IMR-90 (cell line): ENCODE measurements around the gene DMD. TPM values are rescaled to one million over a fixed set of nuclear protein-coding genes. Genes with fewer than 3 reads are reported as not detected.

ENCODE experiments used
- ATAC-seq: fragments of 200-7000 bp; cut with Tn5 transposase; 2 replicates; pipeline ENCODE4 v1.9.1; 2020; ENCODE audit warnings: low read depth, mild to moderate bottlenecking, moderate library complexity
- BruUV-seq: library from RNA; stranded (reverse); fragments of 400-500 nt; replicated peaks from 2 replicates; lab custom pipeline; 2021; lab: Mats Ljungman, UMichigan
- CTCF ChIA-PET: fragments of 300-600 bp; formaldehyde crosslinking; extraction: SDS; loops from one replicate; lab custom pipeline; 2021; ENCODE audit warnings: antibody characterized with exemption; lab: Yijun Ruan, JAX
- POLR2A ChIA-PET: fragments of 300-600 bp; sonication (Branson Sonifier 250); formaldehyde crosslinking; loops from one replicate; lab custom pipeline; 2022; ENCODE audit warnings: antibody characterized with exemption; ENCODE audit not compliant: unreplicated experiment; lab: Charles Lee
- DNase-seq: peaks from one replicate; pipeline ENCODE4 v3.0.0; 2013
- H2AFZ ChIP-seq: replicated peaks from 2 replicates; pipeline ENCODE3; 2013; ENCODE audit warnings: low read length, mild to moderate bottlenecking; ENCODE audit not compliant: poor library complexity
- H2AK5ac ChIP-seq: 2 replicates; pipeline ENCODE4 v1.6.1; 2013; ENCODE audit warnings: low read depth, low read length, inconsistent platforms
- H2AK9ac ChIP-seq: replicated peaks from 2 replicates; pipeline ENCODE3; 2013; ENCODE audit warnings: mild to moderate bottlenecking, low read depth, low read length, moderate library complexity; ENCODE audit not compliant: poor library complexity
- H2BK120ac ChIP-seq: 2 replicates; pipeline ENCODE4 v1.6.1; 2013; ENCODE audit warnings: low read depth, low read length, inconsistent platforms
- H2BK15ac ChIP-seq: 3 replicates; pipeline ENCODE4 v1.6.1; 2013; ENCODE audit warnings: low read depth, low read length, inconsistent platforms
- H2BK20ac ChIP-seq: 2 replicates; pipeline ENCODE4 v1.6.1; 2013; ENCODE audit warnings: low read depth, mild to moderate bottlenecking, inconsistent platforms, low read length, moderate library complexity
- H2BK5ac ChIP-seq: 2 replicates; pipeline ENCODE4 v1.6.1; 2013; ENCODE audit warnings: mild to moderate bottlenecking, low read depth, low read length, inconsistent platforms; ENCODE audit not compliant: poor library complexity, severe bottlenecking
- H3K14ac ChIP-seq: replicated peaks from 2 replicates; pipeline ENCODE4 v1.6.1; 2013; ENCODE audit warnings: low read depth, low read length, inconsistent platforms
- H3K18ac ChIP-seq: 2 replicates; pipeline ENCODE4 v1.6.1; 2013; ENCODE audit warnings: low read depth, low read length, control low read depth
- H3K23ac ChIP-seq: 2 replicates; pipeline ENCODE4 v1.6.1; 2013; ENCODE audit warnings: low read depth, low read length, inconsistent platforms
- H3K27ac ChIP-seq: 2 replicates; pipeline ENCODE4 v1.5.1; 2013; ENCODE audit warnings: mild to moderate bottlenecking, control low read depth, low read length; ENCODE audit not compliant: insufficient read depth
- H3K27me3 ChIP-seq: 2 replicates; pipeline ENCODE4 v1.6.1; 2013; ENCODE audit warnings: low read length; ENCODE audit not compliant: control insufficient read depth, insufficient read depth
- H3K36me3 ChIP-seq: 2 replicates; pipeline ENCODE4 v1.6.1; 2013; ENCODE audit warnings: low read length, mixed read lengths; ENCODE audit not compliant: control insufficient read depth, insufficient read depth
- H3K4ac ChIP-seq: 2 replicates; pipeline ENCODE4 v1.6.1; 2013; ENCODE audit warnings: low read depth, low read length, inconsistent platforms
- H3K4me1 ChIP-seq: 2 replicates; pipeline ENCODE4 v1.6.1; 2013; ENCODE audit warnings: low read length, mixed read lengths; ENCODE audit not compliant: control insufficient read depth, insufficient read depth
- H3K4me2 ChIP-seq: 2 replicates; pipeline ENCODE4 v1.6.1; 2013; ENCODE audit warnings: low read depth, mild to moderate bottlenecking, control low read depth, low read length, moderate library complexity
- H3K4me3 ChIP-seq: 2 replicates; pipeline ENCODE4 v1.5.1; 2013; ENCODE audit warnings: low read depth, mild to moderate bottlenecking, control low read depth, low read length, moderate library complexity; ENCODE audit not compliant: insufficient read depth
- H3K56ac ChIP-seq: 2 replicates; pipeline ENCODE4 v1.6.1; 2013; ENCODE audit warnings: low read length, inconsistent platforms; ENCODE audit not compliant: insufficient read depth; ENCODE audit errors: extremely low read depth
- H3K79me1 ChIP-seq, 2 experiments: 2 replicates each; pipeline ENCODE4 v1.6.1; 2013; ENCODE audit warnings: low read length in 2 of 2, inconsistent platforms in 1 of 2, low read depth in 1 of 2
- H3K9ac ChIP-seq: 2 replicates; pipeline ENCODE4 v1.6.1; 2013; ENCODE audit warnings: low read depth, low read length, control low read depth
- H3K9me1 ChIP-seq: 2 replicates; pipeline ENCODE4 v1.6.1; 2013; ENCODE audit warnings: low read length, inconsistent platforms; ENCODE audit not compliant: insufficient read depth
- H3K9me3 ChIP-seq: 2 replicates; pipeline ENCODE4 v1.6.1; 2013; ENCODE audit warnings: low read length; ENCODE audit not compliant: control insufficient read depth, insufficient read depth
- H4K20me1 ChIP-seq: 2 replicates; pipeline ENCODE4 v1.6.1; 2013; ENCODE audit warnings: low read length, inconsistent platforms; ENCODE audit not compliant: insufficient read depth
- H4K5ac ChIP-seq: 2 replicates; pipeline ENCODE4 v1.6.1; 2013; ENCODE audit warnings: mild to moderate bottlenecking, low read depth, low read length, control low read depth
- H4K8ac ChIP-seq, 2 experiments: 2 replicates each; pipeline ENCODE4 v1.6.1; 2013; ENCODE audit warnings: low read depth in 2 of 2, low read length in 2 of 2, control low read depth in 1 of 2, inconsistent platforms in 1 of 2
- H4K91ac ChIP-seq: 2 replicates; pipeline ENCODE4 v1.6.1; 2013; ENCODE audit warnings: low read depth, low read length, inconsistent platforms; ENCODE audit not compliant: insufficient read depth
- NFE2L2 ChIP-seq: fragments of 150-350 bp; IDR thresholded peaks from 2 replicates; pipeline ENCODE4 v1.6.1; 2016; ENCODE audit warnings: low read depth, mild to moderate bottlenecking, low read length
- RCOR1 ChIP-seq: IDR thresholded peaks from 2 replicates; pipeline ENCODE4 v1.6.1; 2012; ENCODE audit warnings: mild to moderate bottlenecking, low read length, improper control_type of control experiment; ENCODE audit not compliant: insufficient replicate concordance
- WGBS, 2 experiments: methylation state at CpG; one replicate each; pipeline versions ENCODE4 v1.1.5 to v1.1.7; 2013; ENCODE audit warnings: missing lambda C conversion rate in 2 of 2; ENCODE audit not compliant: insufficient read length in 1 of 2; ENCODE audit errors: extremely low coverage in 2 of 2; 5-methylcytosine and 5-hydroxymethylcytosine counted together
- dilution Hi-C: fragments of 300-500 bp; cut with HindIII; formaldehyde crosslinking; loops from one replicate; pipeline ENCODE4 v1.14.3; 2018; ENCODE audit warnings: low sequenced_read_pairs; ENCODE audit not compliant: unreplicated experiment
- in situ Hi-C: fragments of 300-500 bp; cut with MboI; formaldehyde crosslinking; loops from 3 replicates; pipeline ENCODE4 v1.14.3; 2019; ENCODE audit warnings: low sequenced_read_pairs, inconsistent platforms, mixed read lengths
- intact Hi-C: fragments of 100-400 bp; cut with micrococcal nuclease; formaldehyde crosslinking; loops from 2 replicates; pipeline ENCODE4 v1.10.0; 2022
- polyA plus RNA-seq, 3 experiments: library from polyadenylated mRNA; depleted of rRNA; stranded (reverse); fragments of >200 nt; gene quantifications; 2 replicates each; pipeline ENCODE4 v1.2.3, GENCODE V29; 2012; ENCODE audit warnings: low replicate concordance in 1 of 3
- total RNA-seq: library from RNA; depleted of rRNA; stranded (reverse); fragments of >200 nt; gene quantifications from 2 replicates; pipeline ENCODE4 v1.2.3, GENCODE V29; 2012
- TF ChIP-seq, protein P1 (sequence below): fragments of 150-350 bp; IDR thresholded peaks from 2 replicates; pipeline ENCODE4 v1.6.1; 2017; ENCODE audit warnings: mild to moderate bottlenecking, antibody characterized with exemption, low read length, low read depth

Gene DMD
- total and polyA plus RNA-seq, 2 of the 4 experiments (the other 2 are of a cell fraction): 6.6 to 11.8 TPM

DNA sequence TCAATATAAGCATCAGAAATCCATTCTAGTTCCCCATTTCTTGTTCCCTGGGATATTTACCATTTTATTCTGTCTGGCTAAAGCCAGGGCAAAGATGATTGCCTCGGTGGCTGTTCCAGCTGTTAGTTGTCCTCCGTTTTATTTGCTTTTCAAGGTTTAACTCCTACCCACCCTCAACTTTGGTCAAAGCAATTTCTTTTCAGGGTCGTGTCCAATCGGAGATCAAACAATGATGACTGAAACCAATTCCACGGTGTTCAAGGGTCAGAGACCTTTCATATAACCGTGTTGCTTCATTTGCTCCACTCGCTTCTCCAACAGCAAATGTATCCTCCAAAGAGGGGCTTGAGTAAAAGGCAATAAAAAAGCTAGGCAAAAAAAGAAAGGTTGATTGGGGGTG lies 1946.0 kb downstream of the DMD start:
- TF ChIP-seq NFE2L2: no peak
- TF ChIP-seq, protein P1, sequence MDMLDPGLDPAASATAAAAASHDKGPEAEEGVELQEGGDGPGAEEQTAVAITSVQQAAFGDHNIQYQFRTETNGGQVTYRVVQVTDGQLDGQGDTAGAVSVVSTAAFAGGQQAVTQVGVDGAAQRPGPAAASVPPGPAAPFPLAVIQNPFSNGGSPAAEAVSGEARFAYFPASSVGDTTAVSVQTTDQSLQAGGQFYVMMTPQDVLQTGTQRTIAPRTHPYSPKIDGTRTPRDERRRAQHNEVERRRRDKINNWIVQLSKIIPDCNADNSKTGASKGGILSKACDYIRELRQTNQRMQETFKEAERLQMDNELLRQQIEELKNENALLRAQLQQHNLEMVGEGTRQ: no peak
- TF ChIP-seq RCOR1: no peak

More for the DNA sequence above, 1946.0 kb downstream of the DMD start:
- ChIA-PET POLR2A (no interaction called here), CTCF (interaction anchor here (0.8 to 1.3 kb wide), 2 partner anchors 227 to 243 kb away, joined by 3 read pairs; no protein-coding TSS in a partner anchor)
- no peak overlapping the region for H2AK5ac ChIP-seq
- H3K27ac ChIP-seq: no peak overlapping the region
- H3K9me3 ChIP-seq: no peaks in the 10 kb centered on the region
- H2BK15ac ChIP-seq: no peak overlapping the region
- H4K20me1 ChIP-seq: no peaks in the 10 kb centered on the region
- in situ Hi-C loops: no loop called here
- no peak overlapping the region for H2AFZ ChIP-seq
- H2BK120ac ChIP-seq: no peak overlapping the region
- no peak overlapping the region for H3K9ac ChIP-seq
- H2BK20ac ChIP-seq: no peak overlapping the region
- H4K5ac ChIP-seq: no peak overlapping the region
- no peak overlapping the region for H2AK9ac ChIP-seq
- H3K4me2 ChIP-seq: no peak overlapping the region
- H3K27me3 ChIP-seq: peaks cover 3% of the 10 kb centered on the region
- no peaks in the 10 kb centered on the region for H3K4me1 ChIP-seq
- H3K4me3 ChIP-seq: no peak overlapping the region
- ATAC-seq: no peak
- H3K18ac ChIP-seq: no peak overlapping the region
- H3K23ac ChIP-seq: no peak overlapping the region
- no peak for DNase-seq
- intact Hi-C loops: loop anchor here (5.0 to 10.0 kb wide), 2 partner anchors 159 to 228 kb away; no protein-coding TSS in a partner anchor
- dilution Hi-C loops: no loop called here
- no peaks in the 10 kb centered on the region for H3K9me1 ChIP-seq
- H4K91ac ChIP-seq: no peak overlapping the region
- H2BK5ac ChIP-seq: no peak overlapping the region
- 0 out of 4 replicates have a peak, but pooled peaks cover 3 to 4% of the 10 kb centered on the region in 2 experiments for H3K79me1 ChIP-seq
- 50% methylated on average over 2 of the region's 7 CpGs; no CpG with 5 or more reads in 1 of the 2 experiments for WGBS, 2 experiments
- H3K56ac ChIP-seq: no peak overlapping the region
- H4K8ac ChIP-seq: no peak overlapping the region
- H3K4ac ChIP-seq: no peak overlapping the region
- no TSS peak for BruUV-seq
- no peak overlapping the region for H3K14ac ChIP-seq
- no peaks in the 10 kb centered on the region for H3K36me3 ChIP-seq
